Measurements from ENCODE around the gene PPP2R1B. TPM values are rescaled to one million over a fixed set of nuclear protein-coding genes. Genes with fewer than 3 reads are reported as not detected.

Gene PPP2R1B
- polyA plus RNA-seq, 2 of the 4 experiments (the other 2 are of a cell fraction), result 18.6 to 24.7 TPM

- no peak for TF ChIP-seq FOSL2 (IDR thresholded peaks at IDR 0.05)
- no peak for TF ChIP-seq FOSL2 (CRISPR knock-in tag; IDR thresholded peaks at IDR 0.05)
- TF ChIP-seq ZSCAN20 (CRISPR knock-in tag; IDR thresholded peaks at IDR 0.05), result no peak
Observed at GRCh38 chr11:111736621-111737443, 29.4 kb downstream of the PPP2R1B start (continued).

DNA sequence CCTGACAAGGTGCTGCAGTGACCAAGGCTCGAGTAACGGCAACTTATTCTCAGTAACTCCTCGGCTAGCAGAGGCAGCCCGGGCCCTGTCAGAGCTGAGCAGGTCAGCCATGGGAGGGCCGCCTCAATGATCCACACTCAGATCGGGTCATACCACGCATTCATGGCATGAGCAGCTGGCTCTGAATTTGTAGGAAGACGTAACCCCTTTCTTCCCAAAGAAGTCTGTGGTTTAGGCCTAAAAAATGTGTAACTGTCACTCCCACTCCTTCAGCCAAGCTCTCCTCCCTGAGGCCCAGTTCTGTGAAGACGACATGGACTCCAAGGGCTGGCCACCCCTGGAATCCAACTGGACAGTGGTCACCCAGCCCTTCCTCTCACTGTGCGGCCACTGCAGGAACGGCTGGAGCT is 30.0 kb downstream of the PPP2R1B start:
- H3K27ac ChIP-seq, result peak overlapping the region; percentile 51 to 82; a peak in 4 of 6 replicates
- DNase-seq (ENCODE audit: low read depth in 1 of 2, low spot score in 1 of 2) (no peak), ATAC-seq (no peak), FAIRE-seq (no peak)
- WGBS (ENCODE audit: missing lambda C conversion rate), result 78% methylated on average over 11 of the region's 11 CpGs
- ChIA-PET POLR2A (no interaction called here), CTCF (no interaction called here)
- H3K4me2 ChIP-seq, result peak overlapping the region; percentile 38; the same call in 2 of the 3 replicates
- TF ChIP-seq HOXA7 (CRISPR knock-in tag; IDR thresholded peaks at IDR 0.05) (no peak), NPAS2 (CRISPR knock-in tag; IDR thresholded peaks at IDR 0.05; ENCODE audit: borderline replicate concordance) (no peak)
- H3K9me3 ChIP-seq, result no peaks in the 10 kb centered on the region
- no peak overlapping the region for H3K4me3 ChIP-seq
- H3K4me1 ChIP-seq, result peaks cover 35% of the 10 kb centered on the region

- H3K9me3 ChIP-seq, result no peaks in the 10 kb centered on the region
- H3K4me2 ChIP-seq, result peak overlapping the region; percentile 38; the same call in 2 of the 3 replicates
- DNase-seq (ENCODE audit: low read depth in 1 of 2, low spot score in 1 of 2), result peak in 1 of 2 experiments; percentile 56
- WGBS (ENCODE audit: missing lambda C conversion rate), result 83% methylated on average over 12 of the region's 19 CpGs
- FAIRE-seq, result no peak
- TF ChIP-seq RFX5 (IDR thresholded peaks at IDR 0.05) (peak; percentile 53; the same call in 1 of the 2 replicates), ELK1 (IDR thresholded peaks at IDR 0.05; ENCODE audit: low read depth, low read length) (no peak)
- peak overlapping the region; percentile 51 to 82; a peak in 4 of 6 replicates for H3K27ac ChIP-seq
- POLR2A ChIA-PET, result interaction anchor here (1.7 kb wide), 1 partner anchor 31 kb away, joined by 4 read pairs; the partner anchor contains the start of gene PPP2R1B
- peak; percentile 27 to 49; a peak in 3 of 6 replicates for ATAC-seq
- peaks cover 42% of the 10 kb centered on the region for H3K4me1 ChIP-seq
- CTCF ChIA-PET, result interaction anchor here (0.8 kb wide), 1 partner anchor 28 kb away, joined by 3 read pairs; no protein-coding TSS in a partner anchor
- H3K4me3 ChIP-seq, result no peak overlapping the region
Observed at GRCh38 chr11:111735262-111736116, 30.7 kb downstream of the PPP2R1B start.

- Histone ChIP-seq H3K4me2 (0 out of 3 replicates have a peak overlapping the region, but pooled peaks have one; percentile 38), H3K4me1 (peaks cover 48% of the 10 kb centered on the region), H3K27ac (peak overlapping the region; percentile 40 to 82; a peak in 4 of 6 replicates), H3K4me3 (no peak overlapping the region), H3K9me3 (no peaks in the 10 kb centered on the region)
- FAIRE-seq (no peak), ATAC-seq (no peak), DNase-seq (ENCODE audit: low read depth in 1 of 2, low spot score in 1 of 2) (no peak)
- ChIA-PET CTCF (interaction anchor here (0.8 kb wide), 1 partner anchor 29 kb away, joined by 3 read pairs; no protein-coding TSS in a partner anchor), POLR2A (interaction anchor here (1.7 kb wide), 1 partner anchor 31 kb away, joined by 4 read pairs; the partner anchor contains the start of gene PPP2R1B)
- TF ChIP-seq RAD21 (conservative IDR thresholded peaks at IDR 0.05 in 1 of 2, IDR thresholded peaks at IDR 0.05 in 1 of 2), result no peak
- no peak for TF ChIP-seq HDAC2 (IDR thresholded peaks at IDR 0.05)
- no peak for TF ChIP-seq E2F6 (IDR thresholded peaks at IDR 0.05; ENCODE audit: borderline replicate concordance, low read depth)
- TF ChIP-seq RNF2 (IDR thresholded peaks at IDR 0.05; ENCODE audit: borderline replicate concordance, low read depth), result no peak
- TF ChIP-seq EHMT2 (IDR thresholded peaks at IDR 0.05; ENCODE audit: low read depth), result no peak
- no peak for TF ChIP-seq REST (IDR thresholded peaks at IDR 0.05)
- TF ChIP-seq ZSCAN20 (CRISPR knock-in tag; IDR thresholded peaks at IDR 0.05), result no peak
- no peak for TF ChIP-seq RARB (CRISPR knock-in tag; IDR thresholded peaks at IDR 0.05)
- no peak for TF ChIP-seq POLR2A (IDR thresholded peaks at IDR 0.05; ENCODE audit: low read length)
- no peak for TF ChIP-seq NR3C1 (IDR thresholded peaks at IDR 0.05)
- TF ChIP-seq, protein P1, sequence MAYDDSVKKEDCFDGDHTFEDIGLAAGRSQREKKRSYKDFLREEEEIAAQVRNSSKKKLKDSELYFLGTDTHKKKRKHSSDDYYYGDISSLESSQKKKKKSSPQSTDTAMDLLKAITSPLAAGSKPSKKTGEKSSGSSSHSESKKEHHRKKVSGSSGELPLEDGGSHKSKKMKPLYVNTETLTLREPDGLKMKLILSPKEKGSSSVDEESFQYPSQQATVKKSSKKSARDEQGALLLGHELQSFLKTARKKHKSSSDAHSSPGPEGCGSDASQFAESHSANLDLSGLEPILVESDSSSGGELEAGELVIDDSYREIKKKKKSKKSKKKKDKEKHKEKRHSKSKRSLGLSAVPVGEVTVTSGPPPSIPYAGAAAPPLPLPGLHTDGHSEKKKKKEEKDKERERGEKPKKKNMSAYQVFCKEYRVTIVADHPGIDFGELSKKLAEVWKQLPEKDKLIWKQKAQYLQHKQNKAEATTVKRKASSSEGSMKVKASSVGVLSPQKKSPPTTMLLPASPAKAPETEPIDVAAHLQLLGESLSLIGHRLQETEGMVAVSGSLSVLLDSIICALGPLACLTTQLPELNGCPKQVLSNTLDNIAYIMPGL (CRISPR knock-in tag; IDR thresholded peaks at IDR 0.05; ENCODE audit: borderline replicate concordance), result no peak
- WGBS (ENCODE audit: missing lambda C conversion rate), result 90% methylated on average over 6 of the region's 6 CpGs
Observed at GRCh38 chr11:111734954-111735261, 31.3 kb downstream of the PPP2R1B start.

Measured in A549 (cell line).